GM18526 (cell line): ENCODE results near the gene PKP3.

Experiments
- POLR2A ChIP-seq: IDR thresholded peaks from 3 replicates; pipeline ENCODE4 v1.6.1; 2011; ENCODE audit not compliant: insufficient read length; ENCODE audit errors: extremely low read depth

Gene PKP3

GRCh38 chr11:394034-394857, at the start of gene PKP3:
TSS of gene PKP3 (plus strand) at chr11:394209. CDS start at chr11:394293, 84 bp downstream.
- TF ChIP-seq POLR2A: no peak

- no peak for TF ChIP-seq POLR2A
These were observed 49.0 kb upstream of the PKP3 start for GRCh38 chr11:344836-345578.

GRCh38 chr11:346529-346928, 47.5 kb upstream of the PKP3 start:
- TF ChIP-seq POLR2A: no peak

GRCh38 chr11:350723-351255, 43.2 kb upstream of the PKP3 start:
- no peak for TF ChIP-seq POLR2A

- no peak for TF ChIP-seq POLR2A
These were observed 42.6 kb upstream of the PKP3 start for GRCh38 chr11:351411-351810.

GRCh38 chr11:352456-353031, 41.5 kb upstream of the PKP3 start:
- no peak for TF ChIP-seq POLR2A

GRCh38 chr11:353179-353873, 40.7 kb upstream of the PKP3 start:
- no peak for TF ChIP-seq POLR2A

GRCh38 chr11:355581-356458, 38.2 kb upstream of the PKP3 start:
- TF ChIP-seq POLR2A: peak; percentile 68

GRCh38 chr11:356610-357009, 37.4 kb upstream of the PKP3 start:
- TF ChIP-seq POLR2A: no peak

- TF ChIP-seq POLR2A: no peak
These were observed 36.4 kb upstream of the PKP3 start for GRCh38 chr11:357582-357981.

GRCh38 chr11:358129-358800, 35.7 kb upstream of the PKP3 start:
- no peak for TF ChIP-seq POLR2A

GRCh38 chr11:359181-359714, 34.8 kb upstream of the PKP3 start:
- TF ChIP-seq POLR2A: no peak
